Psoas muscle (tissue), 8 donors: ENCODE results near the gene IRF6. TPM values are rescaled to one million over a fixed set of nuclear protein-coding genes. Genes with fewer than 3 reads are reported as not detected.

ENCODE experiments used
- ATAC-seq, 4 donors: fragments of 200-7000 bp; cut with Tn5 transposase; one replicate each; pipeline ENCODE4 v1.9.1; 2020; ENCODE audit warnings: moderate library complexity in 3 of 4, mild to moderate bottlenecking in 2 of 4
- DNase-seq, 2 donors: peaks; one replicate each; pipeline ENCODE4 v3.0.0-alpha.2; 2020
- H3K27ac ChIP-seq: fragments of 200-600 bp; one replicate; pipeline ENCODE4 v1.8.0; 2022
- H3K27me3 ChIP-seq, 3 donors: fragments of 200-600 bp in 1 of 3; one replicate each; pipeline versions ENCODE4 v1.6.1 to v1.8.0; 2013 to 2022; ENCODE audit warnings: low read length in 2 of 3, mild to moderate bottlenecking in 2 of 3, moderate library complexity in 1 of 3; ENCODE audit not compliant: insufficient read depth in 3 of 3
- H3K36me3 ChIP-seq, 2 donors: fragments of 200-600 bp in 1 of 2; one replicate each; pipeline versions ENCODE4 v1.6.1 to v1.8.0; 2013 to 2022; ENCODE audit warnings: low read depth in 1 of 2, mild to moderate bottlenecking in 1 of 2, moderate library complexity in 1 of 2; ENCODE audit not compliant: insufficient read depth in 1 of 2
- H3K4me1 ChIP-seq: fragments of 200-600 bp; one replicate; pipeline ENCODE4 v1.8.0; 2022
- H3K4me3 ChIP-seq: fragments of 200-600 bp; one replicate; pipeline ENCODE4 v1.8.0; 2022; ENCODE audit warnings: mild to moderate bottlenecking
- H3K9me3 ChIP-seq: fragments of 200-600 bp; one replicate; pipeline ENCODE4 v1.8.0; 2022
- WGBS, 3 donors: extraction: QIAGEN DNeasy Blood & Tissue Kit; methylation state at CpG; one replicate each; pipeline versions ENCODE4 v1.1.6 to v1.1.7; 2013; 5-methylcytosine and 5-hydroxymethylcytosine counted together
- intact Hi-C, 2 donors: fragments of 100-400 bp; cut with DNase I; formaldehyde crosslinking; loops; one replicate each; pipeline versions ENCODE4 v1.11.0 to v1.14.2; 2022
- polyA plus RNA-seq, 3 donors: library from polyadenylated mRNA; stranded (reverse); fragments of 200-250 nt; gene quantifications; one replicate each; pipeline ENCODE4 v1.2.3, GENCODE V29; 2013
- total RNA-seq, 4 donors: library from RNA; stranded (reverse); fragmentation: NEBNext Ultra II Directional in 2 of 4; extraction: Animal tissue kit (Norgen Biotek cat#: 25700) in 2 of 4; gene quantifications; one replicate each; pipeline versions ENCODE4 v1.2.1 to v1.2.4, GENCODE V29; 2021 to 2023
- TF ChIP-seq, protein P1 (sequence below): fragments of 200-600 bp; IDR thresholded peaks from one replicate; pipeline ENCODE4 v1.8.0; 2022; ENCODE audit warnings: antibody characterized with exemption
- donor health status: healthy with polysubstance abuse.
- donor health status: DM: no; HTN: no; CAD: no; lungs with moderate emphysema.
- donor health status: Bipolar disorder and iron deficiency.
- donor health status: healthy.
- donor health status: DM: yes; HTN: yes; CAD: no.
- donor health status: DM: no; HTN: no; CAD: no.
- donor health status: DM: no; HTN: no; CAD: no.
- donor health status: DM: yes; HTN: yes; CAD: no.

IRF6 gene
- total and polyA plus RNA-seq, 7 donors: 0.26 to 5.1 (median 0.37) TPM; not detected in 1

DNA sequence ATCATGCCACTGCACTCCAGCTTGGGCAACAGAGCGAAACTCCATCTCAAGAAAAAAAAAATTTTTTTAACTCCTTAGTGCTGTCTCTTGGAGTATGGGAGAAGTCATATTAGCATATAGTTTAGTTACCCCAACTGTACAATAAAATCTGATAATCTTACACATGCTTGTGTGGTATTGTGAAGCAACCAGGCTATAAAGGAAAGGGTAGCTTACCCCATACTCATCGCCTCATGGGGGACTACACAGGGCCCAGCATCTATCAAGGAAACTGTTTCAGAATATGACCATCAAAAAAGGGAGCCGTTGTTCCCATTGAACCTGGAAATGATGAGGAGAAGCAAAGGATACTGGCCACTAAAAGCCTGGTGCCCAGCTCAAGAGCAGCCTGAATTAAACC, 53.1 kb downstream of the IRF6 start:
- Histone ChIP-seq H3K4me1 (no peaks in the 10 kb centered on the region), H3K36me3 (no peaks in the 10 kb centered on the region), H3K4me3 (no peak overlapping the region), H3K27ac (no peak overlapping the region), H3K9me3 (no peaks in the 10 kb centered on the region), H3K27me3 (no peaks in the 10 kb centered on the region)
- ATAC-seq (no peak), DNase-seq (no peak)
- 86 to 92% (median 90%) methylated on average over 3 of the region's 3 CpGs for WGBS, 3 donors
- TF ChIP-seq, protein P1, sequence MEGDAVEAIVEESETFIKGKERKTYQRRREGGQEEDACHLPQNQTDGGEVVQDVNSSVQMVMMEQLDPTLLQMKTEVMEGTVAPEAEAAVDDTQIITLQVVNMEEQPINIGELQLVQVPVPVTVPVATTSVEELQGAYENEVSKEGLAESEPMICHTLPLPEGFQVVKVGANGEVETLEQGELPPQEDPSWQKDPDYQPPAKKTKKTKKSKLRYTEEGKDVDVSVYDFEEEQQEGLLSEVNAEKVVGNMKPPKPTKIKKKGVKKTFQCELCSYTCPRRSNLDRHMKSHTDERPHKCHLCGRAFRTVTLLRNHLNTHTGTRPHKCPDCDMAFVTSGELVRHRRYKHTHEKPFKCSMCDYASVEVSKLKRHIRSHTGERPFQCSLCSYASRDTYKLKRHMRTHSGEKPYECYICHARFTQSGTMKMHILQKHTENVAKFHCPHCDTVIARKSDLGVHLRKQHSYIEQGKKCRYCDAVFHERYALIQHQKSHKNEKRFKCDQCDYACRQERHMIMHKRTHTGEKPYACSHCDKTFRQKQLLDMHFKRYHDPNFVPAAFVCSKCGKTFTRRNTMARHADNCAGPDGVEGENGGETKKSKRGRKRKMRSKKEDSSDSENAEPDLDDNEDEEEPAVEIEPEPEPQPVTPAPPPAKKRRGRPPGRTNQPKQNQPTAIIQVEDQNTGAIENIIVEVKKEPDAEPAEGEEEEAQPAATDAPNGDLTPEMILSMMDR: no peak
- intact Hi-C loops: no loop called here

DNA sequence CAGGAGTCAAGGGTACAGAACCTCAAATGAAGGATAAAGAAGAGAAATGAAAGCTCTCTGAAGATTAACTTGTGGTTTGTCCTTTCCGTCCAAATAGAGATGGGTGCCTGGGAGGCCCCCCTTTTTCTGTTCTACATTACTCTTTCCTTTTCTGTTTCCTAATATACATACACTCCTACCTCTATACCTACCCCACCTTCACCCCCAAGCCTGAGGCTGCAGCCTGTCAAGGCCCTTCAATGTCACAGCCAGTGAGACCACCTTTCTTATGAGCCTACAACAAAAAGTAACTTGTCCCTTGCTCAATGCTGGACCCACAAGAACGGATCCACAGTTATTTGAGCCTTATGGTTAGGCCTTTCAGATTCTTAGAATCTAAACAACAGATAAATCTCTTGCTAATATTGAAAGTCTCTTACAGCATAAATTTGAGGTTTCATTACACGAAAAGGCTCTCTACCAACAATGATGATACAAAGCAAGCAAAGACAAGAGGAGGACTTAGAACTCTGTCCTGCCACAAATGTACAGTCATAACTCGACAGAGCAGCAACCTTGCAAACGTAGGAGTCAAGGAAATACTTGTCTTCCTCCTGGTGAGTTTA, 54.2 kb downstream of the IRF6 start:
- intact Hi-C loops: no loop called here
- no peaks in the 10 kb centered on the region for H3K27me3 ChIP-seq
- 59 to 84% (median 60%) methylated on average over 5 of the region's 5 CpGs for WGBS, 3 donors
- H3K27ac ChIP-seq: no peak overlapping the region
- no peaks in the 10 kb centered on the region for H3K36me3 ChIP-seq
- H3K4me3 ChIP-seq: no peak overlapping the region
- DNase-seq (no peak), ATAC-seq (no peak)
- H3K9me3 ChIP-seq: no peaks in the 10 kb centered on the region
- H3K4me1 ChIP-seq: no peaks in the 10 kb centered on the region
- TF ChIP-seq, protein P1: no peak

DNA sequence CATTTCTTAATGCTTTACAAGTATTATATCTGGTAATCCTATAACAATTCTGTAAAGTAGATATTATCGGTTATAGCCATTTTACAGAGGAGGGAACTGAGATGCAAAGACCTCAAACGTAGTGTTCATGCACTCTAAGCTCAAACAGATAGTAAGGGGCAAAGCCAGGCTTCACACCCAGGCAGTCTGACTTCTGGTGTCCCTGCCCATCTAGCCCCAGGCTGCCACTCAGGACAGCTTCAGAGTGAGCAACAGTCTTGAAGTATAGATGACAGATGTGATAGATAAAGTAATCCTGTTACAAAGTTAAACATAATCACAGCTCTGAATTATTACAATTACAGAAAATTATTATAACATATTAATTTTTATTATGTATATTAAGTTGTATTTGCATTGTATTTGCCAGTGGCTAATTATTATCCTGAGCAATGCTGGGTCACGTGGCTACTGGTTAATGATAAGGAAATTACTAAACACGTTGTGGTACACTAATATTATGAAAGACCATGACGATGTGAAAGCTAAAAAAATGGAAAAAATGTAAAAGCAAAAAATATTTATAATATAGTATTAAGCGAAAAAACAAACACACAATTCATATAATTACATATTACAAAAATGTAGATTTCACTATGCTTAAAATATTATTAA, 56.1 kb downstream of the IRF6 start:
- Histone ChIP-seq H3K36me3 (no peaks in the 10 kb centered on the region), H3K4me3 (no peak overlapping the region), H3K27ac (no peak overlapping the region), H3K4me1 (no peaks in the 10 kb centered on the region), H3K9me3 (no peaks in the 10 kb centered on the region), H3K27me3 (no peaks in the 10 kb centered on the region)
- intact Hi-C loops: loop anchor here (2.0 to 5.0 kb wide), 3 partner anchors 122 to 177 kb away; no protein-coding TSS in a partner anchor
- no peak for DNase-seq
- TF ChIP-seq, protein P1: no peak
- 68 to 82% (median 75%) methylated on average over 6 of the region's 6 CpGs for WGBS, 3 donors
- ATAC-seq: no peak

DNA sequence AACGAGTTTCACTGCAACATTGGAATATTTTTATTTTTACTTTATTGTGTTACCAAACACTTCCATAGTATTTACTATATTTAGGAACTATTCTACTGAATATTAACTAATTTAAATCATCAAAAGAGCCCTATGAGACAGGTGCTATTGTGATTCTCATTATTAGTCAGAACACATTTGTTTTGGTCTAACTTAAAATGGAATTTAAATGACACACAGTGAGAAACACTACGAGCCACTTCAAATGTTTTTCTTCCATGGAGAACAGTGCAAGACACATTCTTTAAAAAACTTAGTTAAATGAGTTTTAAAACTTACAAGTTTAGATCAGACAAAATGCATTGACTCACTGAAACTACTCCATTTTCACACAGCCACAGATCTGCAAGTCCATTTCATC, 56.7 kb downstream of the IRF6 start:
- TF ChIP-seq, protein P1: no peak
- H3K9me3 ChIP-seq: no peaks in the 10 kb centered on the region
- H3K4me1 ChIP-seq: no peaks in the 10 kb centered on the region
- ATAC-seq (no peak), DNase-seq (no peak)
- no peaks in the 10 kb centered on the region for H3K36me3 ChIP-seq
- no peak overlapping the region for H3K4me3 ChIP-seq
- H3K27me3 ChIP-seq: no peaks in the 10 kb centered on the region
- WGBS, 3 donors: 53 to 70% (median 66%) methylated on average over 2 of the region's 2 CpGs
- H3K27ac ChIP-seq: no peak overlapping the region
- intact Hi-C loops: loop anchor here (2.0 to 5.0 kb wide), 3 partner anchors 122 to 177 kb away; no protein-coding TSS in a partner anchor
